H9 (cell line): ENCODE data around the gene LPP. TPM values are rescaled to one million over a fixed set of nuclear protein-coding genes. Genes with fewer than 3 reads are reported as not detected.

Experiments
- DNase-seq: peaks from one replicate; pipeline ENCODE4 v3.0.0-alpha.2; 2017
- H2AFZ ChIP-seq: one replicate; pipeline ENCODE4 v1.6.1; 2013; ENCODE audit warnings: mild to moderate bottlenecking, low read length, control low read depth, moderate library complexity
- H2AK5ac ChIP-seq: 2 replicates; pipeline ENCODE4 v1.6.1; 2013; ENCODE audit warnings: low read length, control low read depth, mixed read lengths; ENCODE audit not compliant: insufficient read length
- H2BK120ac ChIP-seq: one replicate; pipeline ENCODE4 v1.6.1; 2013; ENCODE audit warnings: low read depth, mild to moderate bottlenecking, low read length, control low read depth, inconsistent platforms; ENCODE audit not compliant: poor library complexity, severe bottlenecking
- H2BK12ac ChIP-seq: 2 replicates; pipeline ENCODE4 v1.6.1; 2013; ENCODE audit warnings: low read length, control low read depth, mixed read lengths, low read depth; ENCODE audit not compliant: insufficient read length
- H2BK15ac ChIP-seq: 2 replicates; pipeline ENCODE4 v1.6.1; 2013; ENCODE audit warnings: low read depth, low read length, control low read depth
- H2BK20ac ChIP-seq: one replicate; pipeline ENCODE4 v1.6.1; 2013; ENCODE audit warnings: low read depth, mild to moderate bottlenecking, low read length, control low read depth, inconsistent platforms; ENCODE audit not compliant: poor library complexity, severe bottlenecking
- H2BK5ac ChIP-seq: 2 replicates; pipeline ENCODE4 v1.6.1; 2013; ENCODE audit warnings: low read length, control low read depth, mixed read lengths; ENCODE audit not compliant: insufficient read length
- H3K14ac ChIP-seq: 2 replicates; pipeline ENCODE4 v1.6.1; 2013; ENCODE audit warnings: low read length, control low read depth; ENCODE audit not compliant: insufficient read depth
- H3K18ac ChIP-seq: 2 replicates; pipeline ENCODE4 v1.6.1; 2013; ENCODE audit warnings: low read depth, mild to moderate bottlenecking, mixed read lengths, low read length, control low read depth; ENCODE audit not compliant: insufficient read length
- H3K23ac ChIP-seq: 2 replicates; pipeline ENCODE4 v1.6.1; 2013; ENCODE audit warnings: low read length, control low read depth, mixed read lengths, low read depth; ENCODE audit not compliant: insufficient read length
- H3K23me2 ChIP-seq: 2 replicates; pipeline ENCODE4 v1.6.1; 2013; ENCODE audit warnings: low read depth, mild to moderate bottlenecking, mixed read lengths, low read length, control low read depth; ENCODE audit not compliant: insufficient read length, poor library complexity, severe bottlenecking
- H3K27ac ChIP-seq: 2 replicates; pipeline ENCODE4 v1.5.1; 2013; ENCODE audit warnings: low read length, control low read depth, mixed read lengths, low read depth; ENCODE audit not compliant: insufficient read length
- H3K27me3 ChIP-seq: 2 replicates; pipeline ENCODE4 v1.6.1; 2013; ENCODE audit warnings: low read length, control low read depth, inconsistent platforms; ENCODE audit not compliant: insufficient read depth
- H3K4ac ChIP-seq: 2 replicates; pipeline ENCODE4 v1.6.1; 2013; ENCODE audit warnings: low read depth, mild to moderate bottlenecking, control low read depth, inconsistent platforms, low read length, moderate library complexity
- H3K4me1 ChIP-seq: 2 replicates; pipeline ENCODE4 v1.6.1; 2013; ENCODE audit warnings: low read length, control low read depth, inconsistent platforms; ENCODE audit not compliant: insufficient read depth
- H3K4me2 ChIP-seq: 2 replicates; pipeline ENCODE4 v1.6.1; 2013; ENCODE audit warnings: low read length, control low read depth, mixed read lengths; ENCODE audit not compliant: insufficient read length, insufficient read depth
- H3K56ac ChIP-seq: 2 replicates; pipeline ENCODE4 v1.6.1; 2013; ENCODE audit warnings: low read depth, mild to moderate bottlenecking, mixed read lengths, low read length, control low read depth; ENCODE audit not compliant: insufficient read length
- H3K79me1 ChIP-seq: 2 replicates; pipeline ENCODE4 v1.6.1; 2013; ENCODE audit warnings: low read depth, mild to moderate bottlenecking, moderate library complexity, low read length, control low read depth, inconsistent platforms; ENCODE audit not compliant: insufficient read depth, poor library complexity, severe bottlenecking
- H3K79me2 ChIP-seq: 2 replicates; pipeline ENCODE4 v1.6.1; 2013; ENCODE audit warnings: low read length, control low read depth, inconsistent platforms; ENCODE audit not compliant: insufficient read depth
- H3K9ac ChIP-seq: 2 replicates; pipeline ENCODE4 v1.6.1; 2013; ENCODE audit warnings: low read length, control low read depth, mixed read lengths; ENCODE audit not compliant: insufficient read length; ENCODE audit errors: extremely low read depth
- H3K9me3 ChIP-seq: one replicate; pipeline ENCODE4 v1.6.1; 2013; ENCODE audit warnings: low read depth, low read length, inconsistent platforms; ENCODE audit not compliant: control insufficient read depth
- H3T11ph ChIP-seq: one replicate; pipeline ENCODE4 v1.6.1; 2013; ENCODE audit warnings: mild to moderate bottlenecking, low read length, control low read depth, inconsistent platforms
- H4K20me1 ChIP-seq: one replicate; pipeline ENCODE4 v1.6.1; 2013; ENCODE audit not compliant: control insufficient read depth, insufficient read length, insufficient read depth
- H4K5ac ChIP-seq: 2 replicates; pipeline ENCODE4 v1.6.1; 2013; ENCODE audit warnings: low read depth, mild to moderate bottlenecking, mixed read lengths, low read length, control low read depth; ENCODE audit not compliant: insufficient read length
- H4K8ac ChIP-seq: replicated peaks from 2 replicates; pipeline ENCODE4 v1.6.1; 2013; ENCODE audit warnings: low read length, control low read depth, mixed read lengths, low read depth; ENCODE audit not compliant: insufficient read length
- H4K91ac ChIP-seq: 2 replicates; pipeline ENCODE4 v1.6.1; 2013; ENCODE audit warnings: low read depth, mild to moderate bottlenecking, moderate library complexity, mixed read lengths, low read length, control low read depth; ENCODE audit not compliant: insufficient read length
- H3K27ac Mint-ChIP-seq, 3 experiments: 2 replicates in 2 of 3; 3 replicates in 1 of 3; pipeline ENCODE4 v1.8.0; 2020 to 2021; ENCODE audit warnings: mixed read lengths in 3 of 3, mild to moderate bottlenecking in 1 of 3, moderate library complexity in 1 of 3
- H3K27me3 Mint-ChIP-seq: 2 replicates; pipeline ENCODE4 v1.8.0; 2021; ENCODE audit warnings: low read depth, mild to moderate bottlenecking, moderate library complexity, mixed read lengths
- H3K36me3 Mint-ChIP-seq, 3 experiments: 2 replicates in 2 of 3; 3 replicates in 1 of 3; pipeline ENCODE4 v1.8.0; 2020 to 2021; ENCODE audit warnings: low read depth in 3 of 3, mixed read lengths in 3 of 3; ENCODE audit not compliant: insufficient read depth in 1 of 3
- H3K4me1 Mint-ChIP-seq, 2 experiments: 2 replicates each; pipeline ENCODE4 v1.8.0; 2020; ENCODE audit warnings: mixed read lengths in 2 of 2
- H3K4me3 Mint-ChIP-seq, 2 experiments: 2 replicates in 1 of 2; 3 replicates in 1 of 2; pipeline ENCODE4 v1.8.0; 2020 to 2021; ENCODE audit warnings: mild to moderate bottlenecking in 2 of 2, mixed read lengths in 2 of 2, moderate library complexity in 1 of 2
- H3K9me3 Mint-ChIP-seq, 2 experiments: 2 replicates in 1 of 2; 3 replicates in 1 of 2; pipeline ENCODE4 v1.8.0; 2020; ENCODE audit warnings: mild to moderate bottlenecking in 2 of 2, mixed read lengths in 2 of 2, moderate library complexity in 1 of 2
- WGBS: extraction: QIAGEN DNeasy Blood & Tissue Kit; methylation state at CpG from one replicate; pipeline ENCODE4 v1.1.7; 2013; ENCODE audit warnings: missing lambda C conversion rate, low lambda C conversion rate, mixed read lengths; ENCODE audit not compliant: insufficient read length; ENCODE audit errors: extremely low coverage; 5-methylcytosine and 5-hydroxymethylcytosine counted together
- total RNA-seq: library from RNA; stranded (reverse); gene quantifications from 2 replicates; pipeline ENCODE4 v1.2.1, GENCODE V29; 2021
- TF ChIP-seq, protein P1 (sequence below): fragments of 200-600 bp; sonication (generic); conservative IDR thresholded peaks from 3 replicates; pipeline ENCODE4 v1.8.0; 2021; ENCODE audit warnings: antibody characterized with exemption, mild to moderate bottlenecking

Gene LPP
- total RNA-seq, 1 experiment from 2014 or later = 64.6 TPM

DNA sequence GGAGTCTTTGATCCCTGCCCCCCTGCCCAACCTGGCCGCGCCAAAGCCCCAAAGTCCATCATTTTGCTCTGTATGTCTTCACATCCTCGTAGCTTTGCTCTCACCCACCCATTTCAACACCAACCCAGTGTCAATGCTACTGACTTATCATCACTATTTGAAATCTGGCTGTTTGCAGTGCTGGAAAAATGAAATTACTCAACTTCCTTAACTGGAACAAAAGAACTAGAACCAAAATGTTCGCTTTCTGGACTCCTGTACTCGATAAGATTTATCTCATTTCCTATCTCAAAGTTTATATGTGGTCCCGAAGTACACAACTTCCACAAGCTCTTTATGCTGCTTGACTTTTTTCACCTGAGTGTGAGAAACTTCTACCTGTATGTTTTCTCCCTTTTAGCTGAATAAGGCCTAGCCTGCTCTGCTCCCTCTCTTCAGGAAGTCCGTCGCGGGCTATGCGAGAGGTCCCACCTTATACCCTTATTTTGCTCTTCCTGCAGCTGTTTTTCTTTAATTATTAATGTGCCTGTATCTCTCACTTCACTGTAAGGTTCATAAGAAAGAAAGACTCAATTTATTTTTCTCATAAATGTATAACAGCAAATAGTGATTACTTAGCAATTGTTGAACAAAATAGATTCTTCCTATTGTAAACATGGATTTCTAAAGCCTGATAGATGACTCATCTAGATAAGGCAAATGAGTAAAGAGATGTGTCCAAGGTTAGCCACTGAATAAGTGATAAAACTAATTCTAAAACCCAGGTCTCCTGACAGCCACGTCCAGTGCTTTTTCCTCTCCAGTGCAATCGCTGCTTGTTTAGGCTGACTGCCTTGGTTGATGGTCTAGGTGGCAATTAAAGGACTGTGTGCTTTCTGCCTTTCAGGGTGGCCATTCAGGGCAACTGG, 553.7 kb downstream of the LPP start:
- Histone ChIP-seq H3K18ac (no peak overlapping the region), H3K9ac (no peak overlapping the region), H3K9me3 (no peaks in the 10 kb centered on the region), H3K4me2 (no peak overlapping the region), H3K14ac (no peak overlapping the region), H3K23ac (no peak overlapping the region), H4K5ac (no peak overlapping the region), H2BK12ac (no peak overlapping the region), H2BK15ac (no peak overlapping the region), H2AK5ac (no peak overlapping the region), H3K27me3 (no peaks in the 10 kb centered on the region), H4K8ac (no peak overlapping the region), H3K4ac (no peak overlapping the region), H4K91ac (no peak overlapping the region), H3K56ac (no peak overlapping the region), H3K79me2 (no peaks in the 10 kb centered on the region), H4K20me1 (no peaks in the 10 kb centered on the region), H3K4me1 (no peaks in the 10 kb centered on the region), H3T11ph (no peak overlapping the region), H3K79me1 (no peaks in the 10 kb centered on the region), H2AFZ (no peak overlapping the region), H2BK5ac (no peak overlapping the region), H3K27ac (no peak overlapping the region), H3K23me2 (no peaks in the 10 kb centered on the region), H2BK20ac (no peak overlapping the region), H2BK120ac (no peak overlapping the region)
- TF ChIP-seq, protein P1, sequence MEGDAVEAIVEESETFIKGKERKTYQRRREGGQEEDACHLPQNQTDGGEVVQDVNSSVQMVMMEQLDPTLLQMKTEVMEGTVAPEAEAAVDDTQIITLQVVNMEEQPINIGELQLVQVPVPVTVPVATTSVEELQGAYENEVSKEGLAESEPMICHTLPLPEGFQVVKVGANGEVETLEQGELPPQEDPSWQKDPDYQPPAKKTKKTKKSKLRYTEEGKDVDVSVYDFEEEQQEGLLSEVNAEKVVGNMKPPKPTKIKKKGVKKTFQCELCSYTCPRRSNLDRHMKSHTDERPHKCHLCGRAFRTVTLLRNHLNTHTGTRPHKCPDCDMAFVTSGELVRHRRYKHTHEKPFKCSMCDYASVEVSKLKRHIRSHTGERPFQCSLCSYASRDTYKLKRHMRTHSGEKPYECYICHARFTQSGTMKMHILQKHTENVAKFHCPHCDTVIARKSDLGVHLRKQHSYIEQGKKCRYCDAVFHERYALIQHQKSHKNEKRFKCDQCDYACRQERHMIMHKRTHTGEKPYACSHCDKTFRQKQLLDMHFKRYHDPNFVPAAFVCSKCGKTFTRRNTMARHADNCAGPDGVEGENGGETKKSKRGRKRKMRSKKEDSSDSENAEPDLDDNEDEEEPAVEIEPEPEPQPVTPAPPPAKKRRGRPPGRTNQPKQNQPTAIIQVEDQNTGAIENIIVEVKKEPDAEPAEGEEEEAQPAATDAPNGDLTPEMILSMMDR = no peak
- H3K27me3 Mint-ChIP-seq = no peaks in the 10 kb centered on the region
- no peaks in the 10 kb centered on the region for H3K9me3 Mint-ChIP-seq
- H3K27ac Mint-ChIP-seq = no peak overlapping the region; a peak in 1 of 7 replicates
- WGBS = no CpG with 5 or more reads among the region's 12 CpGs
- no peaks in the 10 kb centered on the region for H3K4me1 Mint-ChIP-seq
- H3K4me3 Mint-ChIP-seq = no peak overlapping the region
- DNase-seq = no peak
- no peaks in the 10 kb centered on the region for H3K36me3 Mint-ChIP-seq
